ENCODE data around the gene EXOC6B.

The EXOC6B gene

DNA sequence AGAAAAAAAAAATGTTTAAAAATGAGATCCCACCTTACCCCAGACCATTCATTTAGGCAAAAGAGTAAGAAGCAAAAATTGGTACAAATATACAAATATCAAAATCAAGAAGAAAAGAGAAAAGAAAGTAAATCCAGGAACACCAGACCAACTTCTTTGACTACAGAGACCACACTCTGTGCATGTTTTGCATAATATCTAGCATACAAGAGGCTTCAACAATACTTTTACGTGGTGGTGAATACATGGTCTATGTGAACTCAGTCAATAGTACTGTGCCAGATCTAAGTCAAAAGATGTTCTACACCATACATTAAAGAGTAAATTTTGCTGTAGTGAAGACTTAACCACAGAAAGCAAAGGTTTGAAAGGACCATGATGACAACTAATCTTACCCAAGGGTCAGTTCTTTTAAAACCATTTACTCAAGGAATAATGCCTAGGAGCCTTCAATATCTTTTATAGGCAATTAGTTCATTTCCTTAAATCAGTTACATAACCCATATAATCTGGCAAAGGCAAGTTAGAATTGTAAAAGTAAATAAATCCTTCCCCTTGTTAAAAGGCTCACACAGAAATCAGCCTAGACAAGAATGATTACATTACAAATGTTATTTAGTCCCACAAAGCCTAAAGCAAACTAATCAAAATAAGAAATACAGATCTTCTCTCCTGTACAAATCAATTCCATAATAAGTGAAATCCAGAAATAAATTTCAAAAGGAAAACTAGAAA lies 115.2 kb downstream of the EXOC6B start:
- DNase-seq = no peak
- intact Hi-C loops (cut with DNase I) = no loop called here

DNA sequence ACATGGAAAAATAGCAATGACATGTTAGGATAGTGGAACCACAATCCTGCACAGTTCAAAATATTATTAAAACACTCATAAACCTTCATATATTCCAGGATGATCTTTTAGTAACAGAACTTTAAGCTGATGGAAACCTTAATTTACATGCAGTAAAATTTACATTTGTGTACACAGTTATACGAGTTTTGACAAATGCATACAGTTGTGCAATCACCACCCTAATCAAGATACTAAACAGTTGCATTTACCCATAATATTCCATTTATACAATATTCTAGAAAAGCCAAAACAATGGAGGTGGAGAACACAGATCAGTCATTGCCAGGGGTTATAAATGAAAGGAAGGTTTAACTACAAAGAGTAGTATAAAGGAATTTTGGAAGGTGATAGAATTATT lies 117.6 kb downstream of the EXOC6B start:
- intact Hi-C loops (cut with DNase I) = no loop called here

DNA sequence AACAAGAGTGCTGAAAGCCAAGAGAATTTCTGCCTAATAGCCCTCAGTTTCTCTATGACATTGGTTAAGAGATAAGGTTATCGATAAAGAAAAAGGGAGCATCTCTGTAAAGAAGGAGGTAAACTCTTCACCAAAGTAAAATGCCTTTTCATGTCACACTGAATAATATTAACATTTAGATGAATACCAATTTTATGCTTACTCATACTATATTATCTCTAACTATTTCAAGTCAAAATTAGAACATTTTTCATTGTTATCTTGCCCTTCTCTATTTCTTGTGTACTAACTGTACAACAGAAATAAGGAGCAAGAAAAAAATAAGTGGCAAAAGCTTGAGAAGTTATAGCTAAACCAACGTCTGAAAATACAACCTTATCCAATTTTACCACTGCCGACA lies 127.5 kb downstream of the EXOC6B start:
- DNase-seq = no peak
- intact Hi-C loops (cut with DNase I) = no loop called here

More for the DNA sequence above, 117.6 kb downstream of the EXOC6B start:
- no peak for DNase-seq

DNA sequence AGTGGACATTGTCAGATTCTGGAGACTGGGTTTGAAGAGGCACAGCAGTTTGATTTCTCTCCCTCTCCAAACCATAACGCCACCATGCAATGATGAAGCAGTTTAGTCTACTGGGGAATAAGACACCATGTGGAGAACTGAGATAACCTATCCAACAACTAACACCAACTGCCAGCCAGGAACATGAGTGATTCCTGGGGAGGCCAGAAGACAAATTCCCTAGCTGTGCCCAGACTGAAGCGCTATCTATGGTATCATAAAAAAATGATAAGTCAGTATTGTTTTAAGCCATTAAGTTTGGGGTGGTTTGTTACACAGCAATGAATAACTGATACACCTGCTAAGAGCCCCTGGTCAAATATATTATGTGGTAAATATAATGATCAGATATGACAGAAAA lies 129.3 kb downstream of the EXOC6B start:
- intact Hi-C loops (cut with DNase I) = no loop called here

GRCh38 chr2:72695676-72696075 lies 130.2 kb downstream of the EXOC6B start:
- DNase-seq = no peak
- intact Hi-C loops (cut with DNase I) = no loop called here

More for the DNA sequence above, 129.3 kb downstream of the EXOC6B start:
- DNase-seq = no peak

GRCh38 chr2:72694715-72695496 lies 130.9 kb downstream of the EXOC6B start:
- peak in 2 of 42 donors; percentile 4 to 18 for DNase-seq
- intact Hi-C loops (cut with DNase I) = no loop called here

DNA sequence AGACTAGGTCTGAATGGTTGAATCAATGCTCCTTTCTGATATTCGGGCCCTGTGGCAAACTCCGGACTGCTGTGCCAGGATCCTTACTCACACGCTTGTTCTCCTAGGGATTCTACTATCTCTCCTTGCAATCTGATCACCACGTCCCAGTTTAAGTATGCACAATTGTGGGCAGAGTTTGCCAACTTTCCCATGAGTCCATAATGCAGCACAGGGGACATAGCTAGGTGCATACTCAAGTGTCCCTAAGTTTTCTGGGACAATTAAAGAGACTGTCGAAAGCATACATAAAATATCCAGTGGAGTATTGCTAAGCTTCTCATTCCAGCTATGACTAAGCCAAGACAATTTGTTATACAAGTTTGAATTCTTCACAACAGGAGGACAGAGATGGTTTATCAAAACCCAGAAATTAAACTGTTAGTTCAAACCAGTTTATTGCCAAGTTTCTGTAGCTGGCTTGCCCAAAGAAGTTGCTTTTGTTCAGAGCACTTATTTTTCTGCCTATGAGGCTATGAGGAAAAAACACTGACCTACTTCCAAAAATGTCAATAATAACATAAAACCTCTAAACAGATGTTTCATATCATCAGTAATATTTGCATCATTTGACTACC lies 136.1 kb downstream of the EXOC6B start:
- intact Hi-C loops (cut with DNase I) = no loop called here
- DNase-seq = no peak

DNA sequence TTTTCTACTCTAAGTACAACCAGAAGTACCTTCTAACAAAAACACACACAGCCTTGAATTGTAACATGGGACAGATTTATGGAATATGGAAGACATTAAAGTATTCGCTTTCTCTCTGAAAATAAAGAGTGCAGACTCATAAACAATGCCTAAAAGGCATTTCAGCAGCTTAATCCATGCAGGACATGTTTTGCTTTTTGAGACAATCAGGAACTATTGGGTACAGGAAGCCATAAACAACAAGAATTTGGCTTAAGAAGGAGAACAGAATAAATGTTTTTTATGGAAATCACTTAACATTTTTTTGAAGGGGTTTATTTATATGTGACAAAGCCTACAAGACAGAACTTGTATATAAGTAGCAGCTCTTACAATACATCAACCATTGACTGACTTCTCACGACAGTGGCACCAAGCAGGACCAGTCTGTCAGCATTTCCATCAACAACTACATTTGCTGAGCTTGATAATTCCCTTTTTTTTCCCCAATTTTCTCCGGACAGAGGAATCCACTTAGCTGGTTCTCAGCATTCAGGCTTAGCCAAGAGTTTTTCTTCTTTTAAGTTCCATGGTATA lies 140.1 kb downstream of the EXOC6B start:
- intact Hi-C loops (cut with DNase I) = no loop called here

GRCh38 chr2:72682061-72682460 lies 143.8 kb downstream of the EXOC6B start:
- DNase-seq = no peak
- intact Hi-C loops (cut with DNase I) = no loop called here

More for the DNA sequence above, 140.1 kb downstream of the EXOC6B start:
- no peak for DNase-seq

- DNase-seq = no peak
- intact Hi-C loops (cut with DNase I) = no loop called here
These were observed 144.5 kb downstream of the EXOC6B start for GRCh38 chr2:72681016-72681995.

GRCh38 chr2:72678024-72678423 lies 147.8 kb downstream of the EXOC6B start:
- intact Hi-C loops (cut with DNase I) = no loop called here
- no peak for DNase-seq

- intact Hi-C loops (cut with DNase I) = no loop called here
- DNase-seq = no peak
These were observed 149.3 kb downstream of the EXOC6B start for GRCh38 chr2:72676341-72677025.

DNA sequence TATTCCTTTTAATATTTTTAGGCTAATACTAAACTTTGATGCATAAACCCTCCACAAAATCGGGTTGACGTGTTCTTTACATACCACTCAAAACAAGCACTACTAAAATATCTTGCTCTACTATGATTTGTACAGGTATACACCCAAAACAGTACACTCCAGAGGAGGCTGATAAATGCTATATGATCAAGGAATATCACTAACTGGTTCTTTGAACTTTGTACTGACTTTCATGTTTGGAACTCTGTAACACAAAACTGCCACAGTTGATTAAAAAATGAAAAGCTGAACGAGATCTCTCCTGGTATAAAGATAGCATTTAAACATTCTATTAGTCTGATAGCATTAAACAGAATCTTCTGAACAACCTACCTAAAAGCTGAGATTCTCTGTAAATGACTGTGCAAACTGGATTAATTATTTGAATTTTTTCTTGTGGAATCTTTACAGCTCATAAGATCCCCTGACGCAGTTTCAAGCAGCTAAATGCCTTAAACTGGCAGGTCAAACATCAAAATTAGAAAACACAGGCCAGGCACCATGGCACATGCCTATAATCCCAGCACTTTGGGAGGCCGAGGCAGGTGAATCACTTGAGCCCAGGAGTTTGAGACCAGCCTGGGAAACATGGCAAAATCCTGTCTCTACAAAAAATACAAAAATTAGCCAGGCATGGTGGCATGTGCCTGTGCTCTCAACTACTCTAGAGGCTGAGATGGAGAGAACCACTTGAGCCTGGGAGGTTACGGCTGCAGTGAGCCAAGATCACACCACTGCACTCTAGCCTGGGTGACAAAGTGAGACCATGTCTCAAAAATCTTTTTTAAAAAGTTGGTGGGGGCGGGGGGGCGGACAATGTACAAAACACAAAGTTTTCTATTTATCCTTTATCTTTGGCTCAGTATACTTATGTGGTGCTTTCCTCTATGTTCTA lies 150.6 kb downstream of the EXOC6B start:
- DNase-seq = no peak
- intact Hi-C loops (cut with DNase I) = no loop called here

DNA sequence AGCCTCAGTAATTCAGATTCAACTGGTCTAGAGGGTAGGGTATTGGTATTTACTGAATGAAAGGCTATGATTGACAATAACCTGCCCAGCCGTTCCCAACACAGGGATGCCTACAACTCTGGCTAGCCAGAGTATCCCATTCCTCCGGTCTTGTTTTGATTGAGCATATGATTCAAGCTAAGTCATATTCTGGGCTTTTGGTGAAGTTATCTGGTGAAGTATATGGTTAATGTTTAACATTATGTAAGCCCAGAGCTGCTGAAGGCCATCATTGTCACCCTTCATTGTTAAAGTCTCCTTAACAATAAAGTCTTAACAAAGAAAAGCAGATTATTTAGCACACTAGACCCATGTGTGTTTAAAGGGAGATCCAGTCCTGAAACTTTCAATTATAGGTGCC lies 152.6 kb downstream of the EXOC6B start:
- DNase-seq = no peak

DNA sequence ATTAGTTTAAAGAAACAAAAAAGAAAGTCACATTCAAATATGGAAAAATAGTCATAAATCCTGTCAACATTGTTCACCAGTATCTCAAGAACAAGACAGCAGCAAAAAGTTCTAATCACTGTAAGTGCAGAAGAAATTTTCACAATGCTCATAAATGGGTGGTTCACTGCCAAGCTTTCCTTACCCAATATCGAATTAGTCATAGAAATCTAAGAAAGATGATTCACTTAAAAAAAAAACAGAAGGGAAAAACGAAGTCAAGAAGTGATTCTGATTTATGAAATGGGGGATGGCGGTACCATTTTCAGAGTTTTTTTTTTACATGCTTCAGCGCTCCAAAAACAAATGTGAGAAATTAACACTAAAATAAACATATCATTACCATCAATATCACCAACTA lies 156.7 kb downstream of the EXOC6B start:
- intact Hi-C loops (cut with DNase I) = no loop called here
- DNase-seq = peak in 1 of 42 donors; percentile 5

More for the DNA sequence above, 152.6 kb downstream of the EXOC6B start:
- intact Hi-C loops (cut with DNase I) = no loop called here

DNA sequence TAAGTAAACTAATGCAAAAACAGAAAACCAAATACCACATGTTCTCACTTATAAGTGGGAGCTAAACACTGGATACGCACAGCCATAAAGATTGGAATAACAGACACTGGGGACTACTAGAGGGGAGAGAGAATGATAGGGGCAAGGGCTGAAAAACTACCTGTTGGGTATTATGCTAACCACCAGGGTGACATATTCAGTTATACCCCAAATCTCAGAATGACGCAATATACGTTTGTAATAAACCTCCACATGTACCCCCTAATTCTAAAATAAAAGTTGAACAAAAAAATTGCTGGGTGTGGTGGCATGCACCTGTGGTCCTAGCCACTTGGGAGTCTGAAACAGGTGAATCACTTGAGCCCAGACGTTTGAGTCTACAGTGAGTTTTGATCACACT lies 157.2 kb downstream of the EXOC6B start:
- DNase-seq = no peak
- intact Hi-C loops (cut with DNase I) = no loop called here

DNA sequence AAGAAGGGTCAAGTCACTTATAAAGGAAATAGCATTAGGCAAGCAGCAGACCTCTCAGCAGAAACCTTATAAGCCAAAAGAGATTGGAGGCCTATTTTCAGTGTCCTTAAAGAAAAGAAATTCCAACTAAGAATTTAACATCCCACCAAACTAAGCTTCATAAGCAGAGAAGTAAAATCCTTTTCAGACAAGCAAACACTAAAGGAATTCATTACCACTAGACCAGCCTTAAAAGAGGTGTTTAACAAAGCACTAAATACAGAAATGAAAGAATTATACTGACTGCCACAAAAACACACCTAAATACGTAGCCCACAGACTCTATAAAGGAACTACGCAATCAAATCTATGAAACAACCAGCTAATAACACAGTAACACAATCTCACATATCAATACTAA lies 160.4 kb downstream of the EXOC6B start:
- intact Hi-C loops (cut with DNase I) = no loop called here
- no peak for DNase-seq

All from head of caudate nucleus (tissue), 42 donors.